ENCODE measurements around the gene BSND.
"Not testable (repeated sequence)": the region's sequence is repeated elsewhere in the genome, so short reads cannot be mapped to it uniquely, and the experiment has no call there.

Gene BSND

DNA sequence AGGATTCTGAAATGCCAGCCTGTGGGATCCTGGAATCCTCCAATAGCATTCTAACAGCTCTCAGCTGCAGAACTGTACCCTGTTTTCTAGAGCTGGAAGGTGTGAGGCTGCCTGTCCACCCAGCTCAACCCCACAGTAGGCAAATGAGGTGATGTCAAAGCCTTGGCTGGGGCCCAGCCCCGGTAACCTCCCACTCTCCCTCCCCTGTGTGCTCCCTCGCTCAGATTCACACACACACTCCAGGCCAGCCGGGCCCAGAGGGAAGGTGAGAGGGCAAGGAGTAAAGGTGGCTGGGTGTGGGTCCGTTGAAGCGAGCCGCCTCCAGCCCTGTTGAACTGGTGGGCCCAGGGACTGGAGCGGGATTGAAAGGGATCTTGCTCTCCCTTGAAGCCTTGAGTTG, at the start of gene BSND:
Gene BSND, plus strand, starts transcription at position 257 of the 400 bp plus-strand sequence. CDS start 254 bp downstream, outside the sequence.
- no peak for DNase-seq

DNA sequence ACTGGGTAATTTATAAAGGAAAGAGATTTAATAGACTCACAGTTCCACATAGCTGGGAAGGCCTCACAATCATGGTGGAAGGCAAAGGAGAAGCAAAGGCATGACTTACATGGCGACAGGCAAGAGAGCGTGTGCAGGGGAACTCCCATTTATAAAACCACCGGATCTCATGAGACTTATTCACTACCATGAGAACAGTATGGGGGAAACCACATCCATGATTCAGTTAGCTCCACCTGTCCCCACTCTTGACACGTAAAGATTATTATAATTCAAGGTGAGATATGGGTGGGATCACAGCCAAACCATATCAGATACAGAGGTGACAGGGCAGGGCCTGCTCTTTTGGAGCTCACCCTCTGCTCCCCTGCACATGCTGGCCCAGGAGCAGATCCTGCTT, 49.7 kb upstream of the BSND start:
- DNase-seq = no peak

DNA sequence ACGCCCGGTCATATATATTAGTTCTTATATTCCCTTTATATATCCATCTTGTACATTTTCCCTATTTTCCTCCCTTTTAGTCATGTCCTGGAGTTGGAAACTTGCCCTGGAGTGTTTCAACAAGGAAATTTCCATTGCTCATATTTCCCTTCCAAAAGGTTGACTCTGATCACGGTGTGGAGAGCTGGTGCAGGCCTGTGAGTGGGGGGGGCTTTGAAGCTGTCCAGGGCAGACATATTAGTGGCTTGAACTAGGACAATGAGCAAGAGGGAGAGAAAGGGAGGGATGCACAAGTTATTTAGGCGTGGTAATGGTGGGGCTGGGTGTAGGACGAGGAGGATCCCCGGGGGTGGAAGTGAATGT, 48.7 kb upstream of the BSND start:
- no peak for DNase-seq

DNA sequence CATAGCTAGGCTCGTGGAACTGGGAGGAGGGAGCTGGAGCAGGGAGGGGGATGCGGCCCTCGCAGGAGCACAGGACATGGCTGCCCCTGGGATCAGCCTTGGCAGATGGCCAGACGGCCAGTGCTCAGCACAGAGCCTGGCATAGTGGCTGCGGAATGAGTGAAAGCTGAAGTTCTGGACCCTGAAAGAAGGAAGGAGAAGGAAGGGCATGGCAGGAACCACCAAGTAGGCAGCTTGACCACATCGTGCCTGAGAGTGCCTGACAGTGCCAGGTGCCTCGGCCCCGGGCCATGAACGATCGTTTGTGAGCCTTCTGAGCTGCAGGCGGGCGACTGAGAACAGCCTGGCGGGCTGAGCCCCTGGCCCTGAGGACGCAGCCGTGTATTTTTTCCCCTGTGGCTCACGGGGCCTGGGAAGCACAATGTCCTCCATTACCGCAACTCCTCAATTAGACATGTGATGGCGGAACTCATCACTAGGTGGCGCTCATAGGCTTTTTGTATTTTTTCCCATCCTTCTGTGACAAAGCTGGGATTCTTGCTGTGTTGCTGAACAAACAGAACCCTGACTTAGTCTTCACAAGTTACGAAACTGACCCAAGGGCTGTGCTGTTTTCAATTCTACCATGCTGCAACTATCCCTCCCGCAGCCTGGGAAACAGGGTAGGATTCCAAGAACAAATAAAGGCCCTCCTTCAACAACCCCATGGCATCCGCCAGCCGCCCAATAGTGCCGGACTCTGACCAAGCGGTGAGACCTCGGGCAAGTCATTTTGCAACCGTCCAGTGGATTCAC, 48.2 kb upstream of the BSND start:
- peak in 1 of 2 donors; percentile 32 for DNase-seq

DNA sequence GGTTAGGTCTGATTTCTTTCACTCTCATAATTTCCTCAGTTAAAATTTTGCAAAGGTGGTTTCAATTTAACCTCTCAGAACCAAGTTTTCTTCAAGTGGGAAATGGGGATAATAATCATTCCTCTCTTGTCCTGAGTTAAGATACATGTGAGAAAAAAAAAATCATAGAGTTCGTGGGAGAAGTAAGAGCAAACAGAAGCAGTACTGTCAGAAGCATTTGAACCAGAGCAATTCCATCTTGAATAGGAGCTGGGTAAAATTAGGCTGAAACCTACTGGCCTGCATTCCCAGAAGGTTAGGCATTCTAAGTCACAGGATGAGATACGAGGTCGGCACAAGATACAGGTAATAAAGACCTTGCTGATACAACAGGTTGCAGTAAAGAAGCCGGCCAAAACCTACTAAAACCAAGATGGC, 46.9 kb upstream of the BSND start:
- DNase-seq = no peak

DNA sequence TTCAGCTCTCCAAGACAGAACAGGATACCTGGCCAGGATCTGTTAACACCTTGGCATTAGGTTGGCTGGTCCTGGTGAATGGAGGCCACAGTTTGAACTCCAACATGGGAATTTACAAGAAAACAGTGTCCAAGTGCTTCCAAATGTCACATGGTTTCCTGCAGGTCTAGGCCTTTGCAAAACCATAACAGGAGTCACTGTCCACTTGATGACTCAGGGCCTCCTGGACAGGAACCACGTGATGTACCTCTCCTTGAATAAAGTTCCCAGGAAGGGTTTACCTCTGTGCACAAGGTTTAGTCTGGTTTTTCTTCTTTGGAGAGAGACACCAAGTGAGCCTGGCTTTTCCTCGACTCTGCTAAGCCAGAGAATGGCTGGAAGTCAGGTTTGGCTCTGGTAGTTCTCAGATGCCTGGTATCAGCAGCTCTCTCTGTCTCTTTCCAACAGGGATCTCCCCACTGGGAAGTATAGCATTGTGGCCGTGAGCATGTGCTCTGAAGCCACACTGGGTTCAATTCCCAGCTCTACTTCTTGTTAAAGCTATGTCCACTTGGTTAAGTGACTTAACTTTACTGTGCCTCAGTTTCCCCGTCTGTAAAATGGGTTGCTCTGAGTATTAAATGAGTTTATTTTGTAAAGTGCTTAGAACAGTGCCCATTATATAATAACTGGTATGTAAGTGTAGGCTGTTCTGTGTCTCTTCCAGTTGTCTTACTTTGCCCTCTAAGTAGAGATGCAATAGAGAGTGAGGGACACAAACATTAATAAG, 45.6 kb upstream of the BSND start:
- no peak for DNase-seq

DNA sequence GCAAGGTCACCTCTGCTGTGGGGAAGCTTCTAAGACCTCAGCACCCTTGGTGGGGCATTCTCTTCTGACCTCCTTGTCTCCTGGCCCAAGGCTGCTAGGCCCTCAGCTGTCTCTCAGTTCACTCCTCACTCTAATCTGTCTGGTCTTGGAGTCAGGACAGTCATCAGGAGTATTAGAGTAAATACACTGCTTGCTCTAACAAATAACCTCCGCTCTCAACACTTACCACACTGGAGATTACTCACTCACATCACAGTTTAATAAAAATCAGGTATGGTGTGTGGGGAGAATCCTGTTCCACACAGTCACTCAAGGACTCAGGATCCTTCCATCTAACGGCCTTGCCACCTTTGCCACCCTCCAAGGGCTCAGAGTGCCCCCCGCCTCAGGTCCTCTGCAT, 44.9 kb upstream of the BSND start:
- DNase-seq = no peak

DNA sequence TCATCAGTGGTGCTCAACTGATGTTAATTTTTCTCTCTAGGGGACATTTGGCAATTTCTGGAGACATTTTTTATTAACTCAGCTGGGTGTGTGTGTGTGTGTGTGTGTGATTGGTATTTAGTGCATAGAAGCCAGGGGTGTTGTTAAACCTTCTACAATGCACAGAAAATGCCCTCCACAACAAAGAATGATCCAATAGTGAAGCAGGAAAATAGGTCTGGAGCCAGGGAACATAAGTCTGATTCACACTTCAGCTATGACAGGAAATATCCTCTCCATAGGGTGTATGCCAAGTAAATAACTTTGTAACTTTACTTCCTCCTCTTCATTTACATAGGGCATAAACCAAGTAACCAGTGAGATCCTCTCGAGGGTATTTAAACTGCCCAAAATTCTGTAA, 43.4 kb upstream of the BSND start:
- DNase-seq = no peak

DNA sequence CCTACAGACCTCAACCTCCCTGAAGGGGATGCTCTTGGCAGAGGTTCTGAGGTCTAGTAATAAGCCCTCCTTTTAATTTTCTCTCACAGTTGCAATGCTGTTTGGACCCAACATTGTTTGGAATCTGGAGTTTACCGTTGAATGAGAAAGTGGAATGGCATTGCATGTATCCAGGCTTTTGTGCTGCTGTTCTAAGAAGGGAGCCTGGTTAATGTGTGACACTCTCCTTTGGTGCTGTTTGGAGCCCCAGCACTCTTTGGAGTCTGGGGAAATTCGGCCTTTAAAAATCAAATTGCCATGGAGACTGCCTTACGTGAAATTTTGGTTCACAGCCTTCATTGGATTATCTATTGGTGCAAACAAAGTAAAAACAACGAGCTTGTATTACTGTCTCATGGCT, 42.0 kb upstream of the BSND start:
- no peak for DNase-seq

DNA sequence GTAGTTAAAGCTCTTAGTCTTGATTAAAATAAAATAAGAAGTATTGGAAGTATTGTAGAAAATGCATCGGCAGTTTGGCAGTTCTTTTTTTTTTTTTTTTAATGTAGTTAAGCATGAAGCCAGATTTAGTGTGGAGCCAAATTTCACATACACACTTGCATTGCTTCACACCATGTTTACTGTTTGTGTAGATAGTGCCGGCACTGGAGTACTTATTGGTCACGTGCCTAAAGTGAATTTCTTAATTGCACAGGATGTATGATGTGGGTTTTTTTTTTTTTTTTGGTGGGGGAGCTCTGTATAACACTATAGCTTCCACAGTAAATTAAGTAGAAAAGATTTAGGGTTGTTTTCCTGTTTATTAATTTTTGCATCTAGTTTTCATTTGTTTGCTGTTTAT, 39.5 kb upstream of the BSND start:
- no peak for DNase-seq

DNA sequence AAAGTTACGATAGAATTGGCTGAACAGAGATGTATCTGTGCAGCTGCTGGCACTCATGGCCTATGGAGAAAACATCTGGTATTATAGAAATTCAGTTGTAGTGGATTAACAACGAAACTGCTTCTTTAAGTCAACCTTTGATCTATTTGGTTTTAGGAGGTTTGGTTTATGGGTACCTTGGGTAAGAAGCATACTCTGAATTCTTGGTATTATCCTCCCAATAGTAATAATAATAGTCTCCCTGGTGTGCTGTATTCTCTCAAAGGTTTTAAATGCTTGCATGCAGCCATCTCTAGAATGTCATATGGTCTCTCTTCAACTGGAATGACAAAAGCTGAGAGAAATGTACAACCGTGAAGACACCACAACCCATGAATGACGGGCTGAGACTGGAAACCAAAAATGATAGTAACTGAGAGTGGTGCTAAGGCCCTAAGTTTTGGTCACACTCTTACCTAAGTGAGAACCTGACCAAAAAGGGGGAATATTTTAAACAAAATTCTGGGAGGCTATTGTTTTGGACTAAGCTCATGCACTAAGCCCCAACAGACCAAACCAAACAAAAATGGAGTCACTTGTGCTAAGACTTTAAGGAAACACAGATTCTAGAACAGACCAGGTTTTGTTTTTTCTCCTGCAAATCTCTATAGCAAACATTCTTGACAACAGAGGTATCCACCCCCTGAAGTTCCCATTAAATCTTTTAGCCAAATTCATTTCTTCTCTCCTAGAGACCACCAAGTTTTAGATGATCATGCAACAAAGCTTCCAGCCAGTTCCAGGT, 35.9 kb upstream of the BSND start:
- DNase-seq = no peak

DNA sequence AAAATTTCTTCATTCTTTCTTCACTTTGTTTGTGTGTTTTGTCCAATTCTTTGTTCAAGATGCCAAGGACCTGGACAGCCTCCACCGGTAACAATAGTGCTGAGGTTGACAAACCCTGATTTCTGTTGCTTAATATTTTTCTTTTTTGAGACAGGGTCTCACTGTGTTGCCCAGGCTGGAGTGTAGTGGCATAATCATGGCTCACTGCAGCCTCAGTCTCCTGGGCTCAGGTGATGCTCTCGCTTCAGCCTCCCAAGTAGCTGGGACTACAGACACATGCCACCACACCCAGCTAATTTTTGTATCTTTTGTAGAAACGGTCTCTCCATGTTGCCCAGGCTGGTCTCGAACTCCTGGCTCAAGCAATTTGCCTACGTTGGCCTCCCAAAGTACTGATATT, 34.9 kb upstream of the BSND start:
- not testable (repeated sequence) for DNase-seq

DNA sequence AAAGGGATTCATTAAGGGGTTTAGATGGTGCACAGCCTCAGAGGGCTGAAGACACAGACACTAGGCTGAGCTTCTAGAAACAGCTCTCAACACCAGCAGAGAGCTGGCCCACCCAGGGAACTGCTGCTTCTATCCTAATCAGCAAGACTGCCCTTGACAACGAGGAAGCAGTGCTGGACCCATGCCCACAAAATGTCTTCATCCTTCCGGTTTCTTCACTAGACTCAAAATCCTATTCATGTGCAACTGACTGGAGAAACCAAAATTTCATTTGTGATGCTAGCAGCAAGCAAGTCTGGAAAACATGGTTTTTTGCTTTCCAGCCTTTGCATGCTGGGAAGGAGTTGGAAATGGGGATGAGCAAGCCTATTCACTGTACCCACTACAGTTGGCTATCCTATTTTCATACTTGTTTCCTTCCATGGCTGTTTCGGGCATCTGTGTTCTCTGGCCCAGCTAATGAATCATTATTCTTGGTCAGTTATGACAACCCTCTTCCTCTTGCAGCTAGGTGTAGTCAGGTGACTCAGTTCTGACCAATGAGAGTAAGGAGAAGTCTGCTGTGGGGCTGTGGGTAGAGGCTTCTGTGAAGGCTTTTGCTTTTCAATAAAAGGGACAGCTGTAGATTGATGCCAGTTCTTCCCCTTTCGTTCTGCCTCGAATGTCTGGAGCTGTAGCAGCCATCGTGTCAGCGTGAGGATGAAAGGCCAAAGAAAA, 33.0 kb upstream of the BSND start:
- DNase-seq = peak; percentile 21 to 61

DNA sequence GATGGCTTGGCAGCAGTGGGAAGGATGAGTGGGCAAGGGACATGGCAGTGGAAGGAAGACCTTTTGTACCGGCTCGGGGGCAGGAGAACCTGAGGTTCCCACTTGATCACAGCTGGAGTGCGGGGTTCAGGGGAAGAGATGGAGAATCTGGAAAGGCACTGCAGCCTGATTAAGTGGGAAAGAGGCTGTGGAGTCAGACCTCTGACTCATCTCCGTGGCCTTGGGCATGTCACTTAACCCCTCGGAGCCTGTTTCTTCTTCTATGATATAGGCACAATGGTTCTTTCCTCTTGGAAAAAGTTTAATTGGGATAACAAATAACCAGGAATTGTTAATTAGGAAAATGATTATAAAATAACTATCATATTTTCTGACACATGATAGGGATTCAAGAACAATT, 31.4 kb upstream of the BSND start:
- DNase-seq = no peak

DNA sequence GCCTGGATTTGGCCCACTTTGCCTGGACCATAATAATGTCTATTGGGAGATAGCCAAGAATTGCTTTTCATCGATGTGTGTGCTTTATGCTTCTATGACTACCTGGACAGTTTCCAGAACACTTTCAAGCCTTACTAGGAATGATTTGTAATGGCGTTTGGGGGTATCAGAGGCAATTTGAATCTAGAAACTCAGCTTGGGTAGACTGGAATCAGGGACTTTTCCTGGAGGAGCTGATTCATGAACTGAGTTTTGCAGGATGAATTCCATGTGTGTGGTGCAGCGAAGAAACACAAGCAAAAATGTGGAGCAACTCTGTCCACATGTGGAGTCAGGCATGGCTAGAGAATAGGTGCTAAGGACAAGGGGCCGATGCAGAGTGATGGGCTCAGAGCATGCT, 30.2 kb upstream of the BSND start:
- no peak for DNase-seq

DNA sequence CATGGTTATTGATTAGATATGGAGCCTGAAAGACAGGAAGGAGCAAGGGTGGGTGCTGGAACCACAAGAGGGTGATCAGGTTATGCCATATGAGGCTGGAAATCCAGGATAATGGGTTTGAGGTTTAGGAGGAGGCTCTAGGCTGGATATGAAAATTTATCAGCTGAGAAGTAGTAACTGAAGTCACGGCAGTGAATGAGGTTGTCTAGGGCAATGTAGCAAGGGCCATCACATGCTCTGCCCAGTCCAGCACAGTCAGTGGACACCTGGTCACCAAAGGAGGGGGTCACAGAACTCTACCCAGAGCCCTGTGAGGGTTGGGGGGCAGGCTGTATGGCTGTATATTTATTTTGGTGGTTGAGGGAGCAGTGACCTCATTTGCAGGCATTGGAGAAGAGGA, 28.9 kb upstream of the BSND start:
- DNase-seq = no peak

DNA sequence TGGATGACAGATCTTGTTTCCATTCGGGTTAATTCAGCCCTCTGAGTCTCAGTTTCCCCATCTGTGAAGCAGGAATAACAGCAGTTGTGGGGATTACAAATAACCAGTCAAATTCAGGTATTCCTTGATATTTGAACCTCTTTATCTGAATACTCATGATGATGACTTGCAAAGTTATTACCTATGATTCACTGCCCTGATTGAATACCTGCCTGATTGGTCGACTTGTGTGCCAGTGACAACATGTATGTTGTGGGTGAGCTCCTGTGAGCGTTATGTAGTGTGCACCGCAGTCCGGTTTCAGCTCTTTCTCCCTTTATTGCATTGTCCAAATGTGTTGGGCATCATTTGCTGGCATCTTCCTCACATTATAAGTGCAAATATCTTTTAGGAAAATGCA, 27.8 kb upstream of the BSND start:
- DNase-seq = no peak

DNA sequence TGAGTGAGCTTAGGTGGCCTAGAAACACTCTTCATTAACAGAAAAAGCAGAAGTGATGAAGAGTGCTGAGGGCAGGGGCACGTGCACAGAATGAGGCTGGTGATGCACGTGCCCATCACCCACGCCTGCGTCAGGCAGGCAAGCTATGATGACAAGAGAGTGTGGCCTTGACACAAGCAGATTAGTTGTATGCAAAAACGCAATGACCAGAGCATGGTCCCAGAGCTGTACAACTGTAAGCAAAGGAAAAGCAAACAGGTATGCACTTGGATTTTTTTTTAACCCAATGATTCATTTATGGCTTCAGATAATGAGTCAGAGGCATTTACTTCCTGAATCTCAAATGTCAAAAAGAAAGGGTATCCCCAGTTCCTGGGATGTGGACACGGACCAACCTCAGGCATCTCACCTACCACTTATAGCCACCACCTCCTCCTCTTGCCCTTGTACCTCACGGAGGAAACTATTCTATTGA, 27.4 kb upstream of the BSND start:
- DNase-seq = no peak

DNA sequence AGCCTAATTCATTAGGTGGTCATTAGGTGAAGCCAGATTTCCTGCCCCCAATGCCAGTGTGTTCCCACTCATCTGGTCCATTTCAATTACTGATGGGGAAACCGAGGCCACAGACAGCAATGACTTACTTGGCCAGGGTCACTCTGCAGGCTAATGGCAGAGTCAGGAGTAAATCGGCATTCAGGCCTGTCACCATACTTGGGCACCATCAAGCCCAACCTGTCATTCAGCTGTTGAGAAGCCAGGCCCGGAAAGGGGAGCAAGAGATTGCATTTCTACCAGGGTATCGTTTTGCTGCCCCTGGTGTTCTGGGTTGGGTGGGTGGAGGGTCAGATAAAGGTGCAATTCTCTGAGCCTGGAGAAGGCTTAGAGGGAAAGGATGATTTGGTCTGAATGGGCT, 26.3 kb upstream of the BSND start:
- no peak for DNase-seq

DNA sequence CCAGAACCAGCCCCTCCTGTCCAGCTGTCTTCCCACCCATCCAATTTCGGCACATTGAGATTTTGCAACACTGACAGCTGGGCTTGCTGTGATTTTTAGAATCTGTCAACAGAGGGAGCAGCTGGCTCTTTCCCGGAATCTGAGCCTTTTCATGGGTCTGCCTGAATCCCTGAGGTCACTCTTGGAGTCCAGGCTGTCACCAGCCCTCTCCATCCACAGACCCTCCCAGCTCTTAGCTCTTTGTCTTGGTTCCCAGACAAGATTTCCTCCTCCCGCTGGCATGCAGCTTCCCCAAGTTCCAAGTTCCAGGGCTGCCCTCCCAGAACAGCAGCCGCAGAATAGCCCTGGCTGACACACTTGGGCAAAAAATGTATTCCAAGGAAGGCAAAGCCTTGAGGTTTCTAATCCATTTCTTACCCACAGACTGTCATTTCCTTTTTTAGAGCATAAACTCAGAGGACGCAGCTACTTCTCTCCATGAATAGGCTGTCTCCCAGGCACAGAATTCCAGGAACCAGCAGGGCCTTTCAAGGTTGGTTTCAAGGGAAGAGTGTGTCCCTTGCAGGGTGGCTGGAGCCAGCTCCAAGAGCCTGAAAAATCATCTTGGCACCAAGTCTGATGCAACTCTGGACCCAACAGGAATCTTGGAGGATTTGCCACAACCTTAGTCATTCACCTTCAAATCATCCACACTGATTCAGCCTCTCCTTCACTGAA, 25.4 kb upstream of the BSND start:
- DNase-seq = no peak

DNA sequence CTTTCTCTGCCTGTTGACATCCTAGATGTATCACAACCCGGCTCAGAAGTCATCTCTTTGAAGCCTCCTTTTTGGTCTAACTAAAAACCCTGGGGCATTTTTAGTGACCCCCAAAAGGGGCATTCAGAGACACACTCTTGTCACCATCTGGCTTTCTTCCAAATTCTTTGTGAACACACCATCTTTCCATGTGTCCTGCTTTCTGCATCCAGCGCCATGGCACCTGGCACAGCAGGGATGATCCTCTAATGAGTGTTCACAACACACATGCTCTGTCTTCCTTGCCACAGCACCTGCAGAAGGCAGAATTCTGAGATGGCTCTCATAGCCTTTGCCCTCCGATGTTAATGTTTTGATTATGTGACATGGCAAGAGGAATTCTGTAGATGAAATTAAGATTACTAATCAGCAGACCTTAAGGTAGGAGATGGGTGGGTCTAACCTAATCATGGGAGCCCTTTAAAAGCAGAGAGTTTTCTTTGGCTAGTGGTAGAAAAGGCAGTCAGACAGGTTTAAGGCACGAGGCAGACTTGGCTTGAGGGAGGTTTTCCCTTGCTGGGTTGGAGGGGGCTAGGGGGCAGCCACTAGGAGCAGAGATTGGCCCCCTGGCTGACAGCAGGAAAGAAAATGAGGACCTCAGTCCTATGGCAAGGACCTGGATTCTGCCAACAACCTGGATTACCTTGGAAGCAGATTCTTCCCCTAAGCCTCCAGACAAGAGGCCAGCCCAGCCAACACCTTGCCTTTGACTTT, 23.2 kb upstream of the BSND start:
- no peak for DNase-seq

Data from bone marrow (tissue), 2 donors.